DND-41 (cell line): Measurements from ENCODE around the gene KRT15.

Experiments
- ATAC-seq: fragments of 200-7000 bp; cut with Tn5 transposase; 3 replicates; pipeline ENCODE4 v1.9.1; 2021; ENCODE audit warnings: low read depth; ENCODE audit not compliant: insufficient read depth
- DNase-seq: peaks from one replicate; pipeline ENCODE4 v3.0.0-alpha.2; 2020
- H2AFZ ChIP-seq: 2 replicates; pipeline ENCODE4 v1.6.0; 2012; ENCODE audit warnings: low read depth, low read length
- H3K27ac ChIP-seq: 2 replicates; pipeline ENCODE4 v1.5.1; 2012; ENCODE audit warnings: low read length, inconsistent platforms
- H3K27me3 ChIP-seq: fragments of 200-600 bp; sonication (generic); 2 replicates; pipeline ENCODE4 v1.6.0; 2012; ENCODE audit warnings: low read length, mild to moderate bottlenecking, inconsistent platforms; ENCODE audit not compliant: insufficient read depth, poor library complexity
- H3K36me3 ChIP-seq: 2 replicates; pipeline ENCODE4 v1.5.1; 2012; ENCODE audit warnings: low read length, inconsistent platforms; ENCODE audit not compliant: insufficient read depth
- H3K4me1 ChIP-seq: 2 replicates; pipeline ENCODE4 v1.5.1; 2012; ENCODE audit warnings: mild to moderate bottlenecking, low read length; ENCODE audit not compliant: insufficient read depth
- H3K4me2 ChIP-seq: 2 replicates; pipeline ENCODE4 v1.6.0; 2012; ENCODE audit warnings: mild to moderate bottlenecking, moderate library complexity, low read length, inconsistent platforms; ENCODE audit not compliant: insufficient read depth
- H3K4me3 ChIP-seq, 2 experiments: fragments of 200-600 bp in 1 of 2; shearing (Covaris generic) in 1 of 2; 2 replicates each; pipeline ENCODE4 v1.5.1; 2012 to 2016; ENCODE audit warnings: inconsistent platforms in 2 of 2, low read length in 2 of 2, mild to moderate bottlenecking in 2 of 2, low read depth in 1 of 2, moderate library complexity in 1 of 2
- H3K79me2 ChIP-seq: 2 replicates; pipeline ENCODE4 v1.6.0; 2012; ENCODE audit warnings: low read length, inconsistent platforms; ENCODE audit not compliant: insufficient read depth
- H3K9ac ChIP-seq: 2 replicates; pipeline ENCODE4 v1.6.0; 2012; ENCODE audit warnings: low read depth, mild to moderate bottlenecking, inconsistent platforms, low read length, moderate library complexity
- H3K9me3 ChIP-seq: 2 replicates; pipeline ENCODE4 v1.5.1; 2012; ENCODE audit warnings: low read length, moderate library complexity, mild to moderate bottlenecking, inconsistent platforms; ENCODE audit not compliant: insufficient read depth, severe bottlenecking
- H4K20me1 ChIP-seq: 2 replicates; pipeline ENCODE4 v1.6.0; 2012; ENCODE audit warnings: low read length; ENCODE audit not compliant: insufficient read depth
- EZH2 ChIP-seq: IDR thresholded peaks from 3 replicates; pipeline ENCODE4 v1.6.1; 2012; ENCODE audit warnings: borderline replicate concordance, low read depth, mild to moderate bottlenecking, moderate library complexity, low read length, inconsistent platforms; ENCODE audit not compliant: severe bottlenecking
- TF ChIP-seq, protein P1 (sequence below): IDR thresholded peaks from 2 replicates; pipeline ENCODE4 v1.5.1; 2012; ENCODE audit warnings: borderline replicate concordance, low read length, moderate library complexity, mild to moderate bottlenecking; ENCODE audit not compliant: poor library complexity, severe bottlenecking; ENCODE audit errors: extremely low read depth

KRT15 gene

DNA sequence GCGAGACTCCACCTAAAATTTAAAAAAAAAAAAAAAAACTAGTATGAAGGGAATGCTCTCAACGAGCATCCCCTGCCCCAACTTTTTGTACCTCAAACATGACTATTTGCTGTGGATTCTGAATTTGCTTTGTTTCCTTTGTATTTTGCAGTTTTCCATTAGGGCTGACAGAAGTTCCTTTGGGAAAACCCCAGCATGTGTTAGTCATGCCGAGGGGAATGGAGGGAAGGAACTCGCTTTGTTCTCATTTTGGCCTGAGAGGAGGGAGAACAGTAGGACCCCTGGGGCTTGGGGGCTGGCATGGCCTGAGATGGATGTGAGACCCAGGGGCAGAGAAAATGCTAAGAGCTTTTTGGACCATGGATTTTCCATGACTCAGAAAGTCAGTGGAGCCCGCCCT, 32.7 kb upstream of the KRT15 start:
- DNase-seq: no peak
- Histone ChIP-seq H3K27ac (no peak overlapping the region), H3K36me3 (no peaks in the 10 kb centered on the region), H3K4me3 (no peak overlapping the region), H2AFZ (no peak overlapping the region), H3K9me3 (no peaks in the 10 kb centered on the region), H3K9ac (no peak overlapping the region), H3K79me2 (no peaks in the 10 kb centered on the region), H3K27me3 (peaks cover 6% of the 10 kb centered on the region), H3K4me2 (no peak overlapping the region), H4K20me1 (no peaks in the 10 kb centered on the region; the same call in 1 of the 2 replicates), H3K4me1 (peaks cover 3% of the 10 kb centered on the region; the same call in 1 of the 2 replicates)
- TF ChIP-seq, protein P1, sequence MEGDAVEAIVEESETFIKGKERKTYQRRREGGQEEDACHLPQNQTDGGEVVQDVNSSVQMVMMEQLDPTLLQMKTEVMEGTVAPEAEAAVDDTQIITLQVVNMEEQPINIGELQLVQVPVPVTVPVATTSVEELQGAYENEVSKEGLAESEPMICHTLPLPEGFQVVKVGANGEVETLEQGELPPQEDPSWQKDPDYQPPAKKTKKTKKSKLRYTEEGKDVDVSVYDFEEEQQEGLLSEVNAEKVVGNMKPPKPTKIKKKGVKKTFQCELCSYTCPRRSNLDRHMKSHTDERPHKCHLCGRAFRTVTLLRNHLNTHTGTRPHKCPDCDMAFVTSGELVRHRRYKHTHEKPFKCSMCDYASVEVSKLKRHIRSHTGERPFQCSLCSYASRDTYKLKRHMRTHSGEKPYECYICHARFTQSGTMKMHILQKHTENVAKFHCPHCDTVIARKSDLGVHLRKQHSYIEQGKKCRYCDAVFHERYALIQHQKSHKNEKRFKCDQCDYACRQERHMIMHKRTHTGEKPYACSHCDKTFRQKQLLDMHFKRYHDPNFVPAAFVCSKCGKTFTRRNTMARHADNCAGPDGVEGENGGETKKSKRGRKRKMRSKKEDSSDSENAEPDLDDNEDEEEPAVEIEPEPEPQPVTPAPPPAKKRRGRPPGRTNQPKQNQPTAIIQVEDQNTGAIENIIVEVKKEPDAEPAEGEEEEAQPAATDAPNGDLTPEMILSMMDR: no peak
- no peak for TF ChIP-seq EZH2
- no peak for ATAC-seq

DNA sequence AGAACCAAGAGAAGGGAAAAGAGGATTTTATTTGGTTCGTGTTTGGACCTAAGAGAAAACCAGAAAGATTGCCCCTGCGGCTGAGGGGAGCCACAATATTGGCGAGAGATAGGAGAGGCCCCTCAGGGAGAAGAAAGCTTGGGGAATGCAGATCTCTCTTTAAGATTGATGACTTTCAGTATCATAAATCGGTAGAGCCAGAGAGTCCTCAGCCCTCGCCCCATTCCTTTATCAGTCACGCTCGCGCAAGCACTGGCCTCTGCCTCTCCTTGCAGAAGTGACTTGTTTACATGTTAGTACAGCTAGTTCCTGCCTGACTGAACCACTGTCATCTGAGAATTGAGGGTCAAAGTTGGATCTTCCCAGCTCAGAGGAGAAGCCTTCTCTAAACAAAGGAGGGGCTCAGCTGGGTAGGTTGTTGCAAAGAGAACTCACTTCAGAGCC, 30.9 kb upstream of the KRT15 start:
- Histone ChIP-seq H3K4me2 (no peak overlapping the region), H2AFZ (no peak overlapping the region)
- TF ChIP-seq EZH2: no peak
- TF ChIP-seq, protein P1: no peak

DNA sequence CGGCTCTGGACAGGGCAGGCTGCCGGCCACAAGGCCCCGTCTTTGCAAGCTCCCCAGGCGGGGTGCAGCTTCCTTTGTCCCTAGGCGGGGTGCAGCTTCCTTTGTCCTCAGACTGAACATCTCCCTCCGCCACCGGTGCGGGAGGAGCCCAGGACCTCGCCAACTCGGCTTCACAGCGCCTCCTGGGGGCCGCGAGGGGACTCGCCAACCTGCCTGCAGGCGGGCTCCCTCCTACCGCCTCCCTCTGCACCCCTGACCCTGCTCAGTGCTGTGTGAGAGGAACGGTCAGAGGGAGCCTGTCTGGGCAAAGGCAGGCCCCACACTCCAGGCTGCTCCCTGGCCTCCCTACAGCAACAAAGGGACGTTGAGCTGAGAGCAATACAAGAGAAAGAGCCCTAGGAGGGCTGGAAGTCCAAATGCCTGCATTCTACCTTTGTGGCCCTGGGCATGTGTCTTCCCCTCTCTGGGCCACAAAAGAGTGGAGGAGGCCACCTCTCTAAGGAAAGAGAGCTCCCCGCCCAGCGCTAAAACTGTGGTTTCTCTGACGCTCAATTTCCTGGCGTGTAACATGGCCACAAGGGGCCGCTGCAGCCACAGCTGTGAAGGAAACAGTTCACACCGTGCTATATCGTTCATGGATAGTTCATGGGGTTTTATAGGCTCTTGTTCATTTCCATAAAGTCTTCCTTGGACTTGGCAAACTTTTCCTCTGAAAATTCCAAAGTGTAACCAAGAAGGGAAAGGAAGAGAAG, 30.3 kb upstream of the KRT15 start:
- no peaks in the 10 kb centered on the region for H3K36me3 ChIP-seq
- DNase-seq (peak; percentile 80), ATAC-seq (peak; percentile 97)
- no peaks in the 10 kb centered on the region for H3K27me3 ChIP-seq
- no peak overlapping the region for H3K4me3 ChIP-seq
- no peak for TF ChIP-seq EZH2
- TF ChIP-seq, protein P1: peak; percentile 90
- no peaks in the 10 kb centered on the region for H3K9me3 ChIP-seq
- no peaks in the 10 kb centered on the region for H3K79me2 ChIP-seq
- peaks cover 3% of the 10 kb centered on the region; the same call in 1 of the 2 replicates for H3K4me1 ChIP-seq
- H2AFZ ChIP-seq: peak overlapping the region; percentile 8; the same call in 1 of the 2 replicates
- no peak overlapping the region for H3K4me2 ChIP-seq
- H3K9ac ChIP-seq: no peak overlapping the region
- no peaks in the 10 kb centered on the region; the same call in 1 of the 2 replicates for H4K20me1 ChIP-seq
- no peak overlapping the region for H3K27ac ChIP-seq

More for the DNA sequence above, 30.9 kb upstream of the KRT15 start:
- no peak for DNase-seq
- Histone ChIP-seq H3K4me3 (no peak overlapping the region), H3K9me3 (no peaks in the 10 kb centered on the region), H3K9ac (no peak overlapping the region), H3K79me2 (no peaks in the 10 kb centered on the region), H4K20me1 (no peaks in the 10 kb centered on the region; the same call in 1 of the 2 replicates), H3K4me1 (peaks cover 3% of the 10 kb centered on the region; the same call in 1 of the 2 replicates), H3K36me3 (no peaks in the 10 kb centered on the region), H3K27me3 (no peaks in the 10 kb centered on the region), H3K27ac (no peak overlapping the region)
- ATAC-seq: no peak
